ENCODE data around the gene TM6SF1. TPM values are rescaled to one million over a fixed set of nuclear protein-coding genes. Genes with fewer than 3 reads are reported as not detected.

TM6SF1 gene
- polyA plus RNA-seq, 1 donor from 2014 or later: 0.16 TPM

DNA sequence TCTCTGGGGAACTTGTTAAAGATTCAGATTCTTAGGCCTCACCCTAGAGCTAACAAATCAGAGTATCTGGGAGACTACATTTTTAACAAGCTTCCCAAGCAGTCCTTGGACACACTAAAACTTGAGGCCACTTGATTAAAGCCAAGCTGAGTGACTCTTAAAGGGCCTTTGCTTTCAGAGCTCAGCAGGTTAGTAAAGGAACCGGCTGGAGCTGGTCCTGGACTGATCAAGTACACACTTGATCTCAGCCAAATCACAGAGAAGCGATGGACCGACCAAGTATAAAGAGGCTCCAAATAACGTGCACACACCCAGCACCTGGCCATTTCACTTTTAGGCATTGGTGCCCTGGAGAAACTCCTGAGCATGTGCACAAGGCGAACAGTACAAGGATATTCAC, 12.9 kb upstream of the TM6SF1 start:
- Histone ChIP-seq H3K9ac (ENCODE audit: low read length) (no peak overlapping the region), H3K9me2 (ENCODE audit: insufficient read depth, low read length) (no peaks in the 10 kb centered on the region), H3K79me2 (replicated peaks; ENCODE audit: insufficient read depth, low read length) (no peaks in the 10 kb centered on the region), H3K27me3 (ENCODE audit: insufficient read depth, low read depth, low read length) (no peaks in the 10 kb centered on the region), H3K27ac (ENCODE audit: low read length) (no peak overlapping the region), H3K4me3 (ENCODE audit: low read length) (no peak overlapping the region), H3K36me3 (ENCODE audit: insufficient read depth, low read length) (peaks cover 4% of the 10 kb centered on the region), H2AFZ (ENCODE audit: low read depth, low read length) (no peak overlapping the region), H3K4me2 (ENCODE audit: low read length) (no peak overlapping the region), H3F3A (ENCODE audit: insufficient read depth, low read length, poor library complexity, severe bottlenecking) (no peaks in the 10 kb centered on the region), H4K20me1 (ENCODE audit: insufficient read depth) (no peaks in the 10 kb centered on the region), H3K9me3 (ENCODE audit: low read length) (no peaks in the 10 kb centered on the region)
- no peak for TF ChIP-seq RAD21 (conservative IDR thresholded peaks at IDR 0.05)
- no peak for TF ChIP-seq POLR2AphosphoS5 (IDR thresholded peaks at IDR 0.05)
- no peak for TF ChIP-seq EZH2 (IDR thresholded peaks at IDR 0.05; ENCODE audit: borderline replicate concordance, insufficient read depth, low read length, poor library complexity, severe bottlenecking)
- no peak for TF ChIP-seq MXI1 (conservative IDR thresholded peaks at IDR 0.05; ENCODE audit: poor library complexity, severe bottlenecking)
- no peak for TF ChIP-seq SMC3 (conservative IDR thresholded peaks at IDR 0.05; ENCODE audit: poor library complexity)
- TF ChIP-seq, protein P1, sequence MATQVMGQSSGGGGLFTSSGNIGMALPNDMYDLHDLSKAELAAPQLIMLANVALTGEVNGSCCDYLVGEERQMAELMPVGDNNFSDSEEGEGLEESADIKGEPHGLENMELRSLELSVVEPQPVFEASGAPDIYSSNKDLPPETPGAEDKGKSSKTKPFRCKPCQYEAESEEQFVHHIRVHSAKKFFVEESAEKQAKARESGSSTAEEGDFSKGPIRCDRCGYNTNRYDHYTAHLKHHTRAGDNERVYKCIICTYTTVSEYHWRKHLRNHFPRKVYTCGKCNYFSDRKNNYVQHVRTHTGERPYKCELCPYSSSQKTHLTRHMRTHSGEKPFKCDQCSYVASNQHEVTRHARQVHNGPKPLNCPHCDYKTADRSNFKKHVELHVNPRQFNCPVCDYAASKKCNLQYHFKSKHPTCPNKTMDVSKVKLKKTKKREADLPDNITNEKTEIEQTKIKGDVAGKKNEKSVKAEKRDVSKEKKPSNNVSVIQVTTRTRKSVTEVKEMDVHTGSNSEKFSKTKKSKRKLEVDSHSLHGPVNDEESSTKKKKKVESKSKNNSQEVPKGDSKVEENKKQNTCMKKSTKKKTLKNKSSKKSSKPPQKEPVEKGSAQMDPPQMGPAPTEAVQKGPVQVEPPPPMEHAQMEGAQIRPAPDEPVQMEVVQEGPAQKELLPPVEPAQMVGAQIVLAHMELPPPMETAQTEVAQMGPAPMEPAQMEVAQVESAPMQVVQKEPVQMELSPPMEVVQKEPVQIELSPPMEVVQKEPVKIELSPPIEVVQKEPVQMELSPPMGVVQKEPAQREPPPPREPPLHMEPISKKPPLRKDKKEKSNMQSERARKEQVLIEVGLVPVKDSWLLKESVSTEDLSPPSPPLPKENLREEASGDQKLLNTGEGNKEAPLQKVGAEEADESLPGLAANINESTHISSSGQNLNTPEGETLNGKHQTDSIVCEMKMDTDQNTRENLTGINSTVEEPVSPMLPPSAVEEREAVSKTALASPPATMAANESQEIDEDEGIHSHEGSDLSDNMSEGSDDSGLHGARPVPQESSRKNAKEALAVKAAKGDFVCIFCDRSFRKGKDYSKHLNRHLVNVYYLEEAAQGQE (IDR thresholded peaks at IDR 0.05; ENCODE audit: borderline replicate concordance): no peak
- no peak for TF ChIP-seq EP300 (conservative IDR thresholded peaks at IDR 0.05; ENCODE audit: poor library complexity, severe bottlenecking)
- no peak for TF ChIP-seq CTCF (IDR thresholded peaks at IDR 0.05; ENCODE audit: poor library complexity, severe bottlenecking)

- Histone ChIP-seq H2AFZ (ENCODE audit: low read depth, low read length) (no peak overlapping the region), H3K27ac (ENCODE audit: low read length) (no peak overlapping the region), H3K4me2 (ENCODE audit: low read length) (no peak overlapping the region), H3K9me2 (ENCODE audit: insufficient read depth, low read length) (no peaks in the 10 kb centered on the region), H3K27me3 (ENCODE audit: insufficient read depth, low read depth, low read length) (no peaks in the 10 kb centered on the region), H3K79me2 (replicated peaks; ENCODE audit: insufficient read depth, low read length) (no peaks in the 10 kb centered on the region), H3F3A (ENCODE audit: insufficient read depth, low read length, poor library complexity, severe bottlenecking) (no peaks in the 10 kb centered on the region), H3K9ac (ENCODE audit: low read length) (no peak overlapping the region), H3K4me3 (ENCODE audit: low read length) (no peak overlapping the region), H3K36me3 (ENCODE audit: insufficient read depth, low read length) (peaks cover 4% of the 10 kb centered on the region), H4K20me1 (ENCODE audit: insufficient read depth) (no peaks in the 10 kb centered on the region), H3K9me3 (ENCODE audit: low read length) (no peaks in the 10 kb centered on the region)
- TF ChIP-seq, protein P1 (IDR thresholded peaks at IDR 0.05; ENCODE audit: borderline replicate concordance): no peak
- TF ChIP-seq TAF1 (IDR thresholded peaks at IDR 0.05; ENCODE audit: low read depth): no peak
- TF ChIP-seq EZH2 (IDR thresholded peaks at IDR 0.05; ENCODE audit: borderline replicate concordance, insufficient read depth, low read length, poor library complexity, severe bottlenecking): no peak
- TF ChIP-seq RAD21 (conservative IDR thresholded peaks at IDR 0.05): no peak
Measured at GRCh38 chr15:83098079-83098478, 9.4 kb upstream of the TM6SF1 start.
